HG03354 (cell line): ENCODE data around the gene ALG13.
"Not testable (repeated sequence)": the region's sequence is repeated elsewhere in the genome, so short reads cannot be mapped to it uniquely, and the experiment has no call there.

ENCODE experiments used
- ATAC-seq: cut with Tn5 transposase; IDR thresholded peaks from one replicate; pipeline ENCODE4 v1.9.1; 2021; ENCODE audit warnings: mild to moderate bottlenecking; ENCODE audit not compliant: unreplicated experiment, poor library complexity, severe bottlenecking

ALG13 gene

DNA sequence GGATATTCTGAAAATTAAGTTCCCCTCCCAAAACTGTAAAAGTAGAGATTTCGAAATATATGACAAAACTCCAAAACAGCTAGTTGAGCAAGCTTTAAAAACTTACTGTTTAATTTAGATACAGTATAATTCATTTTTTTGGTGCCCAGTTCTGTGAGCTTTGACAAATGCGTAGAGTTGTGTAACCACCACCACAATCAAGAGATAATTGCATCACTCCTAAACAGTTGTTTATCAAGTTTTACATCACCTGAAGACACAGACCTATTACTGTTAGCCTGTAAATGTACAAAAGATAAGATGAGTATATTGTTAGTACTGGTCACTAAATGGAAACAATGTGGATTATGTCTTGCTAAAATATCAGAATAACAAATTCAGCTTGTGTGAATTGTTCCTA, 62.3 kb downstream of the ALG13 start:
- no peak for ATAC-seq

DNA sequence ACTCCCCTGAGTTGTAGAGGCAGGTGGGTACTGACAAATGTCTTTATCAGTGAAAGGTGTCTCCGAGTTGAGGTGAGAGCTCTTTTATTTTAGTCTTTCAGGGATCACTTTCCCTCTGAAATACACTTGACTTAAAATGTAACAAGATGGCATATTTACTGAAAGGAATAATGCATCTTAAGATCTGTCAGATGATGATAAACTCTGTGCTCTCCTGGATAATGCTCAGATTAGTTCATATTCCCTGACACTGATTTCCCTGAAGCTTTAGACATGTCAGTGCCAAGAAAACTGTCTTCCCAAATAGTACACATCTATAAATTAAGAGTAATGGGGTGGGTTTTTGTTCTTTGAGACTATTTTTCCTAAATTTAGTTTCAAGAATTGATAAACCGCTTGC, 75.5 kb downstream of the ALG13 start:
- no peak for ATAC-seq

DNA sequence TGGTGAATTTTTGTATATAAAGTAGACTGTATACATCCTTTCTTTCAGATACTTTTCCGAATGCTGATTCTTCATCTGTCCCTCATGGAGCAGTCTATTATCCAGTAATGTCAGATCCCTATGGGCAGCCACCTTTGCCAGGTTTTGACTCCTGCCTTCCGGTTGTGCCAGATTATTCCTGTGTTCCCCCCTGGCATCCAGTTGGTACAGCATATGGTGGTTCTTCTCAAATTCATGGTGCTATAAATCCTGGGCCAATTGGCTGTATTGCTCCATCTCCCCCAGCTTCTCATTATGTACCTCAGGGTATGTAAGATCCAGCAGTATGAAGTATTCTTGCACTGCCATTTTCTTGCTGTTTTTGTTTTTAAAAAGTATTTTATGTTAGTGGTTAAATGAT, 78.7 kb downstream of the ALG13 start:
- ATAC-seq: no peak

GRCh38 chrX:111761578-111762135, 80.7 kb downstream of the ALG13 start:
- ATAC-seq: no peak

GRCh38 chrX:111778591-111778990, 97.6 kb downstream of the ALG13 start:
- ATAC-seq: no peak

DNA sequence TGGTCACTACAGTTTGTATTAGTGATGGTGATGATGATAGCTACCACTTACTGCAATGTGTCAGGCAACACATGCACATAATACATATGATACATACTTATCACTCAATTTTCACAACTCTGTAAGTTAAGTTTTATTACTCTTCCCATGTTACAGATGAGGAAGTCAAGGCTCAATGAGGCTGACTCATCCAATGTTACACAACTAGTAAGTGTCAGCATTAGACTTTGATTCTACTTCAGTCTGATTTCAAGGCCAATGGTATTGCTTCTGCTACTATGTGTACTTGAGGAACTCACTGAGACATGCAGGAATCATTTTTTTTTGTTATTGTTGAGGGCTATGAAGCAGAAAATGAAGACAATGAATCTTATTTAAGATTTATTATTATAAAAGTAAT, 98.6 kb downstream of the ALG13 start:
- no peak for ATAC-seq

DNA sequence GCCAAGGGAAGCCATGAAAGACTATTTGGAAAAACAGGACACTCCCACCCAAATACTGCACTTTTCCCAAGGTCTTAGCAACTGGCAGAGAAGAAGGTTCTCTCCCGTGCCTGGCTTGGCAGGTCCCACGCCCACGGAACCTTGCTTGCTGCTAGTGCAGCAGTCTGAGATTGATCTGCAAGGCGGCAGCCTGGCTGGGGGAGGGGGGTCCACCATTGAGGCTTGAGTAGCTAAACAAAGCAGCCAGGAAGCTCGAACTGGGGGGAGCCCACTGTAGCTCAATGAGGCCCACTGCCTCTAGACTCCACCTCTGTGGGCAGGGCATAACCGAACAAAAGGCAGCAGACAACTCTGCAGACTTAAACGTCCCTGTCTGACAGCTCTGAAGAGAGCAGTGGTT, 103.7 kb downstream of the ALG13 start:
- no peak for ATAC-seq

DNA sequence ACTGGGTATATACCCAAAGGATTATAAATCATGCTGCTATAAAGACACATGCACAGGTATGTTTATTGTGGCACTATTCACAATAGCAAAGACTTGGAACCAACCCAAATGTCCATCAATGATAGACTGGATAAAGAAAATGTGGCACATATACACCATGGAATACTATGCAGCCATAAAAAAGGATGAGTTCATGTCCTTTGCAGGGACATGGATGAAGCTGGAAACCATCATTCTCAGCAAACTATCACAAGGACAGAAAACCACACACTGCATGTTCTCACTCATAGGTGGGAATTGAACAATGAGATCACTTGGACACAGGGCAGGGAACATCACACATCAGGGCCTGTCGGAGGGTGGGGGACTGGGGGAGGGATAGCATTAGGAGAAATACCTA, 109.1 kb downstream of the ALG13 start:
- ATAC-seq: not testable (repeated sequence)
